ENCODE data around the gene PROZ. TPM values are rescaled to one million over a fixed set of nuclear protein-coding genes. Genes with fewer than 3 reads are reported as not detected.

The PROZ gene
- total RNA-seq, 1 donor from 2014 or later = not detected

DNA sequence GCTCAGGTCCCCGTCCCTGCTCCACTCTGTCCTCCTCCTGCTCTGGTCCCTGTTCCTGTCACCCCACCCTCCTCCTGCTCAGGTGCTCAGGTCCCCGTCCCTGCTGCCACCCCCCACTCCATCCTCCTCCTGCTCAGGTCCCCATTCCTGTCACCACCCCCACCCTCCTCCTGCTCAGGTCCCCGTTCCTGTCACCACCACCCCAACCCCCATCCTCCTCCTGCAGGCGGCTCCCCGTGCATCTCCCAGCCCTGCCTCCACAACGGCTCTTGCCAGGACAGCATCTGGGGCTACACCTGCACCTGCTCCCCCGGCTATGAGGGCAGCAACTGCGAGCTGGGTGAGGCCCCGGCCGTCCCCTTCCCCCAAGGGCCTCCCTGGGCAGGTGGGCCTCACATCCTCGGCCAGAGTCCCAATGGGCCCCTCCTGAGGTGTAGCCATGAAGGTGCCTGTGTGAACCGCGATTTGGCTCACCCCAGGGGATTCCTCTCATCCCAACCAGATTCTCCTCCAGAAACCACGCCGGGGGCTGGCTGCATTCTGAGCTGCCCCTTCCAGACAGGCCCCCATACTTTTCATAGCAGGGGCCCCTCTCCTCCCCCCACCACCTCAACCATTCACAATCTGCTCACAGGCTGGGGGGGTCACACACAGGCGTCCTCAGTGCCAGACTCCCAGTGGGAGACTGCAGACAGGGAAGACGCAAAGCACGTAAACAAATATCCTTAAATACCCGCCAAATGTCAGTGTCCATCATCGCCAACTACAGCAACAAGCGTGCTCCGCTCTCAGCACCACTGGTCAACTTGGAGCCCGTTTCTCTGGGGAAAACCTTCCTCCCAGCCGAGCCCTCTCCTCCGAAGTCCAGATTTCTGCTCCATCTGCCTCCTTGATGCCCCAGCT is 4.6 kb downstream of the PROZ start:
- H3K27me3 Mint-ChIP-seq = peaks cover 4% of the 10 kb centered on the region
- CTCF ChIA-PET = no interaction called here
- H3K4me3 Mint-ChIP-seq = no peak overlapping the region
- DNase-seq (no peak), ATAC-seq (ENCODE audit: low read depth) (no peak)
- peaks cover 5% of the 10 kb centered on the region for H3K4me1 Mint-ChIP-seq
- intact Hi-C loops (cut with micrococcal nuclease) = no loop called here
- TF ChIP-seq, protein P1, sequence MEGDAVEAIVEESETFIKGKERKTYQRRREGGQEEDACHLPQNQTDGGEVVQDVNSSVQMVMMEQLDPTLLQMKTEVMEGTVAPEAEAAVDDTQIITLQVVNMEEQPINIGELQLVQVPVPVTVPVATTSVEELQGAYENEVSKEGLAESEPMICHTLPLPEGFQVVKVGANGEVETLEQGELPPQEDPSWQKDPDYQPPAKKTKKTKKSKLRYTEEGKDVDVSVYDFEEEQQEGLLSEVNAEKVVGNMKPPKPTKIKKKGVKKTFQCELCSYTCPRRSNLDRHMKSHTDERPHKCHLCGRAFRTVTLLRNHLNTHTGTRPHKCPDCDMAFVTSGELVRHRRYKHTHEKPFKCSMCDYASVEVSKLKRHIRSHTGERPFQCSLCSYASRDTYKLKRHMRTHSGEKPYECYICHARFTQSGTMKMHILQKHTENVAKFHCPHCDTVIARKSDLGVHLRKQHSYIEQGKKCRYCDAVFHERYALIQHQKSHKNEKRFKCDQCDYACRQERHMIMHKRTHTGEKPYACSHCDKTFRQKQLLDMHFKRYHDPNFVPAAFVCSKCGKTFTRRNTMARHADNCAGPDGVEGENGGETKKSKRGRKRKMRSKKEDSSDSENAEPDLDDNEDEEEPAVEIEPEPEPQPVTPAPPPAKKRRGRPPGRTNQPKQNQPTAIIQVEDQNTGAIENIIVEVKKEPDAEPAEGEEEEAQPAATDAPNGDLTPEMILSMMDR (IDR thresholded peaks at IDR 0.05) = no peak
- peaks cover 3% of the 10 kb centered on the region for H3K36me3 Mint-ChIP-seq (ENCODE audit: low read depth)
- H3K27ac Mint-ChIP-seq = no peak overlapping the region
- POLR2A ChIA-PET = no interaction called here
- H3K9me3 Mint-ChIP-seq = peaks cover 3% of the 10 kb centered on the region

- Mint-ChIP-seq H3K27me3 (peaks cover 4% of the 10 kb centered on the region), H3K4me1 (peaks cover 5% of the 10 kb centered on the region), H3K9me3 (peaks cover 3% of the 10 kb centered on the region), H3K4me3 (no peak overlapping the region), H3K36me3 (ENCODE audit: low read depth) (peaks cover 10% of the 10 kb centered on the region), H3K27ac (no peak overlapping the region)
- DNase-seq (no peak), ATAC-seq (ENCODE audit: low read depth) (no peak)
- TF ChIP-seq, protein P1 (IDR thresholded peaks at IDR 0.05) = no peak
- ChIA-PET CTCF (no interaction called here), POLR2A (no interaction called here)
- intact Hi-C loops (cut with micrococcal nuclease) = no loop called here
These were observed 6.0 kb downstream of the PROZ start for GRCh38 chr13:113164492-113164891.

DNA sequence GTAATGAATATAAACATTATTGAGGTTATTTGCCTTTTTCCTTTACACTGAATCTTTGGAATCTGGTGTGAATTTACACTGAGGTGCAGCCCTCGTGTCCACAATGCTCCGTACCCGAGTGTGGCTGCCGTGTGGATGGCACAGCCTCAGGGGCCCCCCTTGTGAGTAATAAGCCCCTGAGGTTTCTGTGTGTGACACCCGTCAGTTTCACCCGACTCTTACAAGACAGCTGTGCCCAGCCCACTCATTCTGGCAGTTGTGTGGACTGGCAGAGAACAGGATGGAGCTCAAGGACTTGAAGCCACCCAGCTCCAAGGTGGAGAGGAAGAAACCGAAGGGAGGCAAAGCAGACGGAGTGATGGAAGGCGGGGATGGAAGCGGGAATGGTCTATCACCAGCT is 7.8 kb downstream of the PROZ start:
- no peak for DNase-seq
- POLR2A ChIA-PET = no interaction called here
- Mint-ChIP-seq H3K36me3 (ENCODE audit: low read depth) (peaks cover 16% of the 10 kb centered on the region), H3K27ac (no peak overlapping the region), H3K4me1 (peaks cover 5% of the 10 kb centered on the region), H3K9me3 (peaks cover 3% of the 10 kb centered on the region), H3K4me3 (no peak overlapping the region), H3K27me3 (peaks cover 2% of the 10 kb centered on the region)
- TF ChIP-seq, protein P1 (IDR thresholded peaks at IDR 0.05) = no peak
- CTCF ChIA-PET = no interaction called here
- ATAC-seq (ENCODE audit: low read depth) = no peak
- intact Hi-C loops (cut with micrococcal nuclease) = no loop called here

DNA sequence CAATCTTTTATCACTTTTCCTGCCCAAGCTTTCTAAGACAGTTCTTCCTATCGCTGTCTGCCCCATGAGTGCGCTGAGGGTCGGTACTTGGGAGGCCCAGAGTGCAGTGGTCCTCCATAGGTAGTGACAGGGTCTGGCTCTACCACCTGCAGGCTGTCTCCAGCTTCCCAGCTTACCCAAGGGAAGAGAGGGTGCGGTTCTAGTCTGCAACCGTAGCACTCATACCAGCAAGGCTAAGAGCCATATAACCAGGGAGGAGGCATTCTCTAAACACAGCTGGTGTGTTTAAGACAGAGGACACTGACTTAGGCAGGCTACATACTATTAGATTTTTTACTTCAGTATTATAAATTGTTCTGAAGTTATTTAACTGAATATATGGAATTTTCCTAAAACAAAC is 8.2 kb downstream of the PROZ start:
- no peak overlapping the region for H3K27ac Mint-ChIP-seq
- CTCF ChIA-PET = no interaction called here

GRCh38 chr13:113167155-113167554 is 8.7 kb downstream of the PROZ start:
- Mint-ChIP-seq H3K36me3 (ENCODE audit: low read depth) (peaks cover 24% of the 10 kb centered on the region), H3K4me1 (peaks cover 5% of the 10 kb centered on the region), H3K27me3 (no peaks in the 10 kb centered on the region), H3K9me3 (peaks cover 3% of the 10 kb centered on the region), H3K4me3 (no peak overlapping the region), H3K27ac (no peak overlapping the region)
- ChIA-PET POLR2A (no interaction called here), CTCF (no interaction called here)
- TF ChIP-seq, protein P1 (IDR thresholded peaks at IDR 0.05) = no peak
- intact Hi-C loops (cut with micrococcal nuclease) = no loop called here
- DNase-seq (no peak), ATAC-seq (ENCODE audit: low read depth) (no peak)

More for the DNA sequence above, 8.2 kb downstream of the PROZ start:
- POLR2A ChIA-PET = no interaction called here
- Mint-ChIP-seq H3K4me3 (no peak overlapping the region), H3K4me1 (peaks cover 5% of the 10 kb centered on the region), H3K36me3 (ENCODE audit: low read depth) (peaks cover 21% of the 10 kb centered on the region), H3K9me3 (peaks cover 3% of the 10 kb centered on the region), H3K27me3 (no peaks in the 10 kb centered on the region)
- intact Hi-C loops (cut with micrococcal nuclease) = no loop called here
- TF ChIP-seq, protein P1 (IDR thresholded peaks at IDR 0.05) = no peak
- ATAC-seq (ENCODE audit: low read depth) (no peak), DNase-seq (no peak)

Data from activated B cell treated with CpG ODN at 0.5 μM for 24 hours (primary cell).